GM18909 (cell line): ENCODE results near the gene SOX6.

Source experiments
- ATAC-seq: cut with Tn5 transposase; IDR thresholded peaks from one replicate; pipeline ENCODE4 v1.9.1; 2021; ENCODE audit warnings: mild to moderate bottlenecking; ENCODE audit not compliant: unreplicated experiment, poor library complexity

The SOX6 gene

DNA sequence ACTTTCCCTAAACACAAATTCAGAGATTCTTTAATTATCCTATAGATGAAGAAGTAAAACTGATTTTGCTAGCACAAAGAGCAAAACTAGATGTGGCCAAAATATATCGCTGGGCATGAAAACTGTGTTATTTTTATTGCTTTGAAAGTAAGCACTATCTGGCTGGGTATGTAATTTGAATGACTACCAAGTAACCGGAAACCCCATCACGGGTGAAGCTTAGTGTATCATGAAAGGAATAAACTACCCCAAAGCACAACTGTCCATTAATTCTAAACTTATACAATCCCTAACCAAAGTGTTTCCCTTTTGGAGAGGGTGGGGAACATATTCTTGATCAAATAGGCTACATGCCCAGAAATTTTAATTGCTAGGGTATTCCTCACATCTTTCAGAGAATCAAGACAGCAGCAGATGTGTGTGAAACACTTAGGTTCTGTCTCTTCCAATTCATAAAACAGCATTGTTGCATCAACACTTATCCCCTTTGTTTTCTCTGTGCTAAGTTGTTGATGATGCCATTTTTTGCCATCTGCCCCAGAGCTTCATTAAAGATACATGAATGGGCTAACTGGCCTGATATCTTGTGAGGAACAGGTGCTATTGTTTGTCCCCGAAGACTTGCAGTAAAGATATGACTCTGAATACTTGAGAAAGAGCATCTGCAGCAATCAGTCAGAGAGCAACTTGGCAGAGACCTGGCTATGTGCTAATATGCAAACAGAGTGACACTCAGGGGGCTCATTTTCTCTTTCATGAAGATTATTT lies 238.2 kb downstream of the SOX6 start:
- no peak for ATAC-seq

DNA sequence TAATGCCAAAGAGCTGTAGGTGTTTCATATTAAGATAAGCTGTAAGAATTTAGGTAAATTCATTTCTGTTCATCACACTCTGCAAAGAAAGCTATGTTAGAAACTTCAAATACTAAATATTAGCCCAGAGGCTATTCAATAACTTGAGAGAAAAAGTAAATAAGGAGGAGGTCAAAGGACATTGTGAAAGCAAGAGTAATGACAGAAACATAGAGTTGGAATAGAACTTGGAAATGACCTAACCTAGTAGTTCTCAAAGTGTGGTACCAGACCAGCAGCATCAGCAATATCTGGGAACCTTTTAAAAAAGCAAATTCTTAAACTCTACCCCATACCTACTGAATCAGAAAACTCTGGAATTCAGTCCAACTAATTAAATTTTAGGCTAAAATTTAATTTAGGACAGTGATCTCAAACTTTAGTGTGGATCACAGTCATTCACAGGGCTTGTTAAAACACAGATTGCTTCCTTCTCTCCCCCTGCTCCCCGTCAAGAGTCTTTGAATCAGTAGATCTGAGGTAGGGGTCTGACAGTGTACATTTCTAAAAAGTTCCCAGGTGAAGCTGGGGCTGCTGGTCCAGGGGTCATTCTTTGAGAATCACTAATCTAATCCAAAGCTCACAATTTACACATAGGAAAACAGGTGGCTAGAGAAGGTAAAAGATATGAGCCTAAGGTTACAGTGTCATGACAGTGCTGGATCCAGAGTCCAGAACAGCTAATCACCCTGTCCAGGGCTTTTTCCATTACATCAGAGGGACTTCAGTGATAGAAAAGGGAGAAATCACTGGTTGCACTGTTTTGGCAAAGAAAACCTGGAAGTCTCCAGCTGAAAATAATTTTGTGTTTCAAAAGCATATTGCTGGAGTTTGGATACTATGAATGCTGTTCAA lies 241.1 kb downstream of the SOX6 start:
- ATAC-seq = no peak

DNA sequence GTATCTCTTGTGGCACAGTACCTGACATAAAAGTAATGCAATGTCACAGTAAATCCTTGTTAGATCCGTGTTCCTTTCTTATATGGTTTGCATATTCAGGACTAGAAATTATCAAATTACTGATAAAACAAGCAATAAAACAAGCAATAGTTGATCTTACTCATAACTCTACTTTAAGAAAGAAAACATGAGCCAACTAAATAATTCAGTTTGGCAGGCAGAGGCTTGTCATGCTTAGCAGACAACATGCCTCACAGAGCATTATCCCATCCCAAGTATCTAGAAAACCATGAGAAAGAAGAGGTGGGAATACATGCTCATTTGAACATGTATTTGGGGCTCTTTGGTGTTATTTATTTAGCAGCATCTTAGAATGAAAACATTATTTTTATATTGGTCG lies 241.9 kb downstream of the SOX6 start:
- ATAC-seq = no peak

DNA sequence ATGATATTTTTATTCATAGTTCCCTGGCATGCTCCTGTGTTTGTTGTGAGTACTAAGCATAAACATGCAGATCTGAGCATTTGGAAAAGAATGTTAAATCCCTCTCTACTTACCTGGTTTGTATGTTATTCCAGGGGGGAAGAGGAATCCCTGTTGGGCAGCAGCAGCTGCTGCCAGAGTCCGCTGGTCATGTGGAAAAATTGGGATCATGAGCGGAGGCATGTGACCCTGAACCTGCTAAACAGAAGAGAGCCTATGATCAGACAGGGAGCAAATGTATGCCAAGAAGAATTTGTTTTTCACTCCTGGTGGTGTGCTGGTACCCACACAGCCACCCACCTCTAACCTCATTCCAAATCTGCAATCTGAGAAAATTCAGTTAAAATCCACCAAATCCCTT lies 244.7 kb downstream of the SOX6 start:
- ATAC-seq = no peak

DNA sequence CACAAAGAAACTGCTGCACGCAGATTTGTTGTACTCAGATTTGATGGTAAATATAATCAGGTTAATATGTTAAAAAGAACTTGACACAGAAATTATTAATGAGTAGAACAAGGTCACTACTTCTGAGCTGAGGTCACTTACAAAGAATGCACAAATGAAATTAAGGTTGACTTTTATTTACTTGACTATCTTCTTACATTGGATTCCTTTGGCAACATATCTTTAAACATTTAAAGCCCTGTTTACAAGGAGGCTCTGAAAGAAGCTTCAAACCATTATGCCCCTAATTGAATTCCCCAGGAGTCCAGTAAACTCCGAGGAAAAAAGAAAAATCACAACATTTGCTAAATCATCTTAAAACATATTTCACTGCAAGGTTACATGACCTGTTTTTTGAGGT lies 245.5 kb downstream of the SOX6 start:
- ATAC-seq = no peak

DNA sequence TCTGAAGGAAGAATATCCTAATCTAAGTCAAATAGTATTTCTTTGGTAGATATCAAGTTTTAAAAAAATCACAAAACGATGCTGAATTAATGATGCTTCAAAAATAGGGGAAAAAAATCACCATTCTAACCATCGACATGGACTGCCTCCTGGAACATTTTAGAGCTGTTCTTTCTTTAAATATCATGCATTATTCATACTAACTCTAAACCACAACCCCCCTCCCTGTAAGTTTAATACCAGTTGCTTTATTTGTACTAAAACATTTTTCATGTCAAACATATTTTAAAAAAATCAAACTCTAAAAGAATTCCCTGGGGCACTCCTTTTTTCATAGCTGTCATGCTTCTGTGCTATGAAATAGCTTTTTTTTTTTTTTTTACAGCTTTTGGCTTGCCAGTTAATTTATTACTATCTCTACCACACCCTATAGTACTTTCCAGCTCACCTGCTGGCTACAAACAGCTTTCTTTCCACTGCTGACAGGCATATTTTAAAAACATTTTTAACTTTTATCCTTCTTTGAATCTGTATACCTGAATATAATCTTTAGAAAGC lies 256.9 kb downstream of the SOX6 start:
- ATAC-seq = no peak

DNA sequence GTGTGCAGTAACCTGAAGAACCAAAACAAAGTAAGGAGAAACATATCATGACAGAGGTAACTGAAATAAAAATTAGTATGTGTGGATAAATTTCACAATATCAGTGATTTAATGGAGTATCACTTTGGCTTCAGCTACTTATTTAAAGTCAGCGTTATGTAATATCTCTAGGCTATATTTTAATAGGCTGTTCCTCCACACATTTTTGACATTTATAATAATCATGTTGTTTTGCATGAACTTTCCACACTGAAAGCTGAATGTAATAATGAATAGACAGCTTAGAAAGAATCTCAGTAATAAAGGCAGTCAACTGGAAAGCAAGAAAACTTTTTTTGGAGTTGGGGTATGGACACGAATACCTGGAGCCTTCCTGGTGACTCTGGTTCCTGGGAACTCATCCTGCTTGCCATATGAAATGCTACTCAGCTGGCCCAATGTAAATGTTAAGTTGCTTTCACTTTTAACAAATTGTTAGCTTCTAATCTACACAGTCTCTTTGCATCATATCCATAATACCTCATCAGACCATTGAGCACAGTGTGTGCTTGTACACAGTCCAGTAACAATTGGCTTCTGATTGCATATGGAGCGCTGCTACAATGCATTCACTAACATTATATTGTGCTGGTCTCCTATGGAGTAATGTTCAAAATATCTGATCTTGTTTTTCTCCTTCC lies 257.7 kb downstream of the SOX6 start:
- ATAC-seq = no peak

DNA sequence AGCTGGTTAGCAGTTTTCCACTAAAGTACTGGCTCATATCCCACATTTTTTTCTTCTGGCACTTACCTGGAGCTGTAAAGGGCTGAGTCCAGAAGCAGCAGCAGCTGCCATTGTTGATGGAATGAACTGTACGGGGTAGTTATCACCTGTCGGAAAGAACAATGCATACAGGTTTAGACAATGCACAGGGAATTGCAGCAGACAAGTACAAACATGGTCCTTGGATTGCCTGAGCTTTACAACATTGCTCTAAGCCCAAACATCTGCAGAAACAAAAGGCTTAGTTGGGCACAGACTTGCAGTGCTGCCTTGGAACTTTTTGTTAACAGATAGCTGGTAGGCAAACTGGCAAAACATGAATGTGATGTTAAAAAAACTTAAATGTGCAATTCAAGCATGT lies 258.8 kb downstream of the SOX6 start:
- no peak for ATAC-seq

DNA sequence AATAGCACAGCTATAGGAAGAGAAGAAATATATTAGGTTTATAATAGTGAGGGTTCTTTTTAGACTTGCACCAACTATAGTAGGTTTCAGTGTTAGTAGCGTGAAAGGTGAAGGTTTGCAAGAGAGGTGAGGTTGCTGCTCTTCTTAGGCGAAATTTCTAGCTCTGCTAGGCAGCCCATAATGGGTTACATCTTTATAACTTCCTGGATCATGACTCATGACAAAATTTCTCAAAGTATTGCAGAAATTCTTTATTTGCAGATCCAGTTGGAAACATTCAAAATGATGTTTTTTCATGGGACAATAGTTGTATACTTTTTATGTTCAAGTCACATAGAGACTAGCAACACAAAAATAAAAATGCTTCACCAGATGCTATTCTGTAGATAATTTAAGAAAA lies 260.0 kb downstream of the SOX6 start:
- ATAC-seq = no peak

DNA sequence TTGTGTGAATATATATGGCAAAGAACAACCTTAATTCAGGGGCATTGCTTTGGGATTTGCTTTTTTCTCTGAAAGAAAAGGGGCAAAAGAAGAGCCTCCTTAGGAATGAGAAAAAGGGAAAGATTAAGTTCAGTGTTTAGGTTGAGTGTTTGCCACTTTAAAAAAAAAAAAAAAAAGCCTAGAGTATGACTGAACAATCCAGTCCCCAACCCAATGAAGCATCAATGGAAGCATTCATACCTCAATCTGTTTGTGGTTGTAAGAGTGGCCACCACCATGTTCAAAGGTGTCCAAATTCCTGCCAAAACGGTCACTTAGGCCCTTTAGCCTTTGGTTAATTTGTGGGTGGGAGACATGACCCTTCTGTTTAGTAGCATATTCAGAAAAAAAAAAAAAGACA lies 260.6 kb downstream of the SOX6 start:
- ATAC-seq = no peak

DNA sequence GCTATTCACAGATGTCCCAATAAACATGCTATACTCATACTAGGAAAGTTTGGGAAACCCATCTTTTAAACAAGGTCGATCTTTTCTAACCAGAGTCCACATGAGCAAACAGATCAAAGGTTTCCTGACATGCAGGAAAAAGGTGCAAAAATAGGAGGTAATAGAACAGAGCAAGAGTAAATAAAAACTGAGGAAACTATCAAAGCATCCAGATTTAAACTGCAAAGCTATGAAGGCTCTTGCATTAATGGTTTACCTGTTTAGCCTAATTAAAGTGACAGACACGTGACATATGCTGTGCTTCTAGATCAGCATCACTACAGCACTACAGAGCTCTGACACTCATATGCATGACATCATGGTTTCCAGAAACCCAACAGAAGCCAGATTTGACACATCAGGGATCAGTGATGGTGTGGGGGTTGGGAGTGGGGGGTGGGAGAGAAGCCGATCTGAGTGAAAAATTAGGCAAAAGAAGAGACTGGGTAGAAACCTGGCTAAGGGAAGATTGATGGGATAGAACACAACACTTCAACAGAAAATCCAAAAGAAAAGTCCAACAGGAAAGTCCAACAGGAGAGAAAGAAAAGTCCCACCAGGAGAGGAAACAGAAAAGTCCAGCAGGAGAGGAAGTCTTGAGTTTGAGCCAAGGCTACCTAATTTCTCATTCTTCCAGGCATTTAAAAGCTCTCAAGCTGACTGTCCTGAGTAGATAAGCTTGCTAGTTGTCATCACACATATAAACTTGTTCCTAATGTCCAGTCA lies 262.3 kb downstream of the SOX6 start:
- no peak for ATAC-seq

DNA sequence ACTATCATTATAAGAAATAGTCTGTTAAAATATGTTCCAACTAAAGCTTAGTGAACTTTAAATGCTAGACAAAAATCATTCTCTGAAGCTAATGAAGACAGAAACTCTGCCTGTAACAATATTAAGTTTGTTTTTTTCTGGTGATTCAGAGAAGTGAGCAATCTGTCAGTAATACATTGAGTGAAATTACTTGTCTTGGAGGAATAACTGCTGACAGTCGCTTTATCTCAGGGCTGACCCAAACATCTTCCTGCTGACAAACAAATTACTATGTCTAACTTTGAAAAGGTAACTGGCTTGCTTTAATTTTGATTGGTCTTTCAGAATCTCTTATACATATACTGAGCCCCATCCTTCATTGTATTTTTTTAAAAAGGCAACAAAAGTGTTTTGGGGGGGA lies 264.5 kb downstream of the SOX6 start:
- no peak for ATAC-seq

DNA sequence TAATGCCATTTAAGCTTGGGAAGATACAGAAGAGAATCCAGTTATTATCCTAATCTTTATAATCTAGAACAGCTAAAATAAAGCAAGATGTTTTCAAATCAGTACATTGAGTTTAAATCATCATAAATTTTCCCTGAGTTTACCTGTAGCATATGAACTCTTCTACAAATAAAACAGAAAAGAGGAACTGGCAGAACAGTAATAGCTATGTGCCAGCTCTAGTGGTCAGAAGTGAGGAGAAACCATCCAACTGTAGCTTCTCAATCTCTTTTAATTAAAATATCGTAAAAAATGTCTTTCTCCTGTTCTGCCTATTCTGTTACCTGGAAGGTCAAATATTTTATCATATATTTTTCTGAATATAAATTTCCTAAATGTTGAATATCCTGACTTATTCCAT lies 266.9 kb downstream of the SOX6 start:
- no peak for ATAC-seq

DNA sequence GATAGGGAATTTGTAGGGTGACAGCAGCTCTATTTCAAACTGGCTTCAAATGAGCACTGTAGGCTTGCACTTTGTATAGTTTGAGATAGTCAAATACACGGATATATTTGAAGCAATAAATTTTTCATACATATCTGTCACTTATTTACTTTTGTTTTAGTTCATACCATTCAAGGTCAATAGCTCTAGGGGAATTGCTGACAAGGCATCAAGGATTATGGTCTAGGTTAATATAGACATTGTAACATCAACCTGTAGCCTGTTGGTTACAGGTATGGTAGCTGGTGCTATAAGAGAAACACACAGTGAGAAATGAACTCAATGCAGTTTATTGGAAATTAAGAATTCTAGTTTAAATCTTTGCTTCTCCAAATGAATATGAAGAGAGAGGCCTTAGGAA lies 267.6 kb downstream of the SOX6 start:
- ATAC-seq = no peak

DNA sequence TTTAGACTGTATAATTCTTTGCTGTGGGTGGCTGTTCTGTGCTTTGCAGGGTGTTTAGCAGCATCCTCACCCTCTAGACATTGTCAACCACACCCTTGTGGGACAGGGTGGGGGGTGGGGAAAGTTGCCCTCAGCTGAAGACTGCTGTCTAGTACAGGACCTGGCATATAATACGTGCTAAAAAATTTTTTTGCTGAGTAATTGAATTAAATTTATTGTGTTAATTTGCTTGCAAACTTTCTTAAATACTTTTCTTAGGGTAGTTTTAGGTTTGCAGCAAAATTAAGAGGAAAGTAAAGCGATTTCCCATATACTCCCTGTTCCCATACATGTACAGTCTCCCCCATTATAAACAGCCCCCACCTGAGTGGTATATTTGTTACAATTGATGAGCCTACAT lies 268.5 kb downstream of the SOX6 start:
- no peak for ATAC-seq

DNA sequence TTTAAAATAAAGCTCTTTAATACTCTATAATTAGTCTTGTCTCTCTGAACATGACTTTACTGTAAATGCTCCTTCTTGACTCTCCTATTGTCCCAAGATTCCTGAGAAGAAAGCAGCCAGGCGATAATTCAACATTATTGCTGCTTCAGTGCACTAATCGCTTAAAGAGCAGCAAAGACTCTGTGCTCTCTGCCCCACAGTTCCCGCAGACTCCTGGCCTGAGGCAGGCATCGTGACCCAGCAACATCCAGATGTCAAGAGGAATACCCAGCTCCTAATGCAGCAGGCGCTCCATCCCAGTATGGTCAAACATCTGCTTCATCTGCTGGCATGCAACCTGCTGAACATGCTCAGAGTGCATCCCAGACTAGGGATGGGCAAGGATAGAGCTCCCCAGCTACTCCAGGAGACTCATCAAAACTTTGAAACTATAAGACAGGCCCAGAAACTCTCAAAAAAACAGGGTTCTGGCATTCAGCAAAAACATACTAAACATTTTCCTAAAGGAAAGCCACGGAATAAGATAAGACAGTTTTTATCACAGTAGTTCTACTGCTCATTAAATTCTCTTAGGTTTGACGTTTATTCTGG lies 270.0 kb downstream of the SOX6 start:
- ATAC-seq = no peak

DNA sequence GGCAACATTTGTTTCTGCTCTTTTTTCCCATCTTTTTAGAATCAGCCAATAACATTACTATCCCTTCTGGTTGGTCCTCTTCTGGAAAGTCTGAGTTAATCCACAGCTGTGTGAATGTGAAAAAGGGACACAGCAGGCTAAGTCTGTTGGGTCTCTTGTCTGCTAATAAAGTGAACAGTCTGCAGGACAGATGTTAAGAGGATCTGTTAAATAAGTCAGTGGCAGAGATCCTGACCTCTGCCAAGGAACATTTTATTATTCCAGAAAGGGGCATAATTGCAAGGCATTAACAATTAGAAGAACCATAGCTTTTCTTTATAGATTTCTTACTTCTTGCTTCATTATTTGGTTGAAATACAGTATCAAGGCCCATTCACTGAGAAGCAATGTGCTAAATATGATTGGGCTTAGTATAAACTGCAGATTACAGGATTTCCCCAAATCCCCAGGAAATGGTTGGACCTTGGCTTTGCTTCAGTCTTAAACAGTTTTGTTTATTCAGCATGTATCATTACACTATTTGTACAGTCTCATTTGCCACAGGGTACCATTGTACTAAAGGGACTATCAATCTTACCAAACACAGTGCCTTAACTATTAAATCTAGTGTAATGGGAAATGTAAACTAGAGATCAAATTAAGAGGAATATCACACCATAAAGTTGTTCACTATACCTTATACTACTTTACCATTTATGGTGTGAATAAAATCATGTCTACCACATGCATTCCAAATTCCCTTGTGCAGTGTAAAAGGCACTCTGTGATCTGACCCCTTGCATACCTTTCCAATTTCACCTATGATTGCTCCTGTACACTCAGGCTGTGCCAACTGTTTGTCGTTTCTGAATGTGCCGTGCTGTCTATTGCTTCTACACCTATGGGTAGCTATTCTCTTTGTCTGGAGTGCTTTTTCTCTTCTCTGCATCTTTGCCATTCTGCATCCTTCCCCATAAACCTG lies 274.0 kb downstream of the SOX6 start:
- ATAC-seq = no peak

DNA sequence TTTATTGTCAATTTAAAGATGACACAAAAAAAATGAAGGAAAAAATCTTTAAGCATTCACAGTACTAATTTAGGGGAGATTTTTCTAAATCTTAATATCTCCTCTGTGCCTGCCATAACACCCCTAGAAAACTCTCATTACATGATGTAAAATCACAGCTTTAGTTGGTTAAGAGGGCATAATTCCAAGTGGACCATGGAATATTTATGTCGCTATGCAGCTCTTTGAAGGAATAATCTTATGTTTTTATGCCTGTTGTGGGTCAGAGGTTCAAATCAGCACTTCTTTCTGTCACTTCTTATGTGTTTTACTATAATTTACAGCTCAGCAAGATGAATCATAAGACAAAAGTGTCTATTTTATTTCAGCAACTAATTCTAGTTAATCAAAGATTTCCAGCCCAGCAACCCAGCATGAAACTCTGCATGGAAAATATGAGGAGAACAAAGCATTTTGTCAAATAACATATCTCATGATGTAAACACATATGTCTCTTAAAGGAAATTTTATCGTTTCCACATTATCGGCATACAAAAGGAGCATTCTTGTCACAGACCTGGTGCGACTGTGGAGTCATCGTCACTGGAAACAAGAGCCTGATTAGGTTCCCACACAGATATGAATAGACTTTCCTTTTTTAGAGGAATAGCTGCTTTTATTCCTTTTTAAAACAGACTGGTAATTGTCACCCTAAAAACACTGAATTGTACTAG lies 274.8 kb downstream of the SOX6 start:
- ATAC-seq = no peak
